Bone marrow (tissue), 2 donors: Measurements from ENCODE around the gene PMPCA.
"Not testable (repeated sequence)": the region's sequence is repeated elsewhere in the genome, so short reads cannot be mapped to it uniquely, and the experiment has no call there.

ENCODE experiments used
- DNase-seq, 2 donors: peaks; one replicate each; lab custom pipeline; 2025; lab: John Stamatoyannopoulos, UW

Gene PMPCA

DNA sequence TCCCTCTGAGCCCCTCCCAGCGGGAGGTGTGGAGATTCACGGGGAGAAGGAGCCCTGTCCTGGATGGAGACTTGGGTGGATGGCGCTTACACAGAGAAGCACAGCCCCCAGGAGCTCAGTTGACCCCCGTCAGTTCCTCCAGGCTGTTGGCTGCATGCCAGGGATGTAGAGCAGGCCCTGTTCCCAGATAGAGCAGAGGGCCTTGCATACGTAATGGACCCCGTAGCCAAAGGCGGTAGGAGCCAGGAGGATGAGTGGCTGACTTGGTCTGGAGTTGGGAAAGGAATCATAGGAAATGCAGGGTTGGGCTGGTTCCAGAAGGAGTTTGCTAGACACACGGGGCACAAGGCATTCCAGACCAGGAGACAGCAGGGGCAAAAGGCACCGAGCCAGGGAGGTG, 2.5 kb downstream of the PMPCA start:
- no peak for DNase-seq

DNA sequence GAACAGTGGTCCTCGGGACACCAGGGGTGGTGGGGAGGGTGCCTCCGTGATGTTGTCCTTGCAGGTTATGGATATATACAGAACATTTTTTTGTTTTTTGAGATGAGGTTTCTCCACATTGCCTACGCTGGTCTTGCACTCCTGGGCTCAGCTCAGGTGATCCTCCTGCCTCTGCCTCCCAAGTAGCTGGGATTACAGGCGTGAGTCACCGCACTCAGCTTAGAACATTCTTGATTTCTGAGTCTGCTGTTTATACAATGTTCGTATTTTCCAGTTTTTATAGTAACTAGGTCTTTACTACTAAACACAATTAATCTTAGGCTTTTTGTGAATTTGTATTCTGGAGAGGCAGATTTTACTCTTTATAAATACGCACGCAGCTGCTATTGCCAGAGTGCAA, 6.0 kb downstream of the PMPCA start:
- DNase-seq = no peak

DNA sequence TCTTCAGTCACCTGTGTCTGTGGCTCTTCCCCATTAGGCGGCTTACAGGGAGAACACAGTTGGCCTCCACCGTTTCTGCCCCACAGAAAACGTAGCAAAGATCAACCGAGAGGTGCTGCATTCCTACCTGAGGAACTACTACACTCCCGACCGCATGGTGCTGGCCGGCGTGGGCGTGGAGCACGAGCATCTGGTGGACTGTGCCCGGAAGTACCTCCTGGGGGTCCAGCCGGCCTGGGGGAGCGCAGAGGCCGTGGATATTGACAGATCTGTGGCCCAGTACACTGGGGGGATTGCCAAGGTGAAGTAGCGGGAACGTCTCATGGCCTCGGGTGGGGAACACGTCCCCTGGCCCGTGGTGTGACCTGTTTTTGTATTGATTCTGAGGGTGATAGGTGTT, 6.5 kb downstream of the PMPCA start:
- no peak for DNase-seq

DNA sequence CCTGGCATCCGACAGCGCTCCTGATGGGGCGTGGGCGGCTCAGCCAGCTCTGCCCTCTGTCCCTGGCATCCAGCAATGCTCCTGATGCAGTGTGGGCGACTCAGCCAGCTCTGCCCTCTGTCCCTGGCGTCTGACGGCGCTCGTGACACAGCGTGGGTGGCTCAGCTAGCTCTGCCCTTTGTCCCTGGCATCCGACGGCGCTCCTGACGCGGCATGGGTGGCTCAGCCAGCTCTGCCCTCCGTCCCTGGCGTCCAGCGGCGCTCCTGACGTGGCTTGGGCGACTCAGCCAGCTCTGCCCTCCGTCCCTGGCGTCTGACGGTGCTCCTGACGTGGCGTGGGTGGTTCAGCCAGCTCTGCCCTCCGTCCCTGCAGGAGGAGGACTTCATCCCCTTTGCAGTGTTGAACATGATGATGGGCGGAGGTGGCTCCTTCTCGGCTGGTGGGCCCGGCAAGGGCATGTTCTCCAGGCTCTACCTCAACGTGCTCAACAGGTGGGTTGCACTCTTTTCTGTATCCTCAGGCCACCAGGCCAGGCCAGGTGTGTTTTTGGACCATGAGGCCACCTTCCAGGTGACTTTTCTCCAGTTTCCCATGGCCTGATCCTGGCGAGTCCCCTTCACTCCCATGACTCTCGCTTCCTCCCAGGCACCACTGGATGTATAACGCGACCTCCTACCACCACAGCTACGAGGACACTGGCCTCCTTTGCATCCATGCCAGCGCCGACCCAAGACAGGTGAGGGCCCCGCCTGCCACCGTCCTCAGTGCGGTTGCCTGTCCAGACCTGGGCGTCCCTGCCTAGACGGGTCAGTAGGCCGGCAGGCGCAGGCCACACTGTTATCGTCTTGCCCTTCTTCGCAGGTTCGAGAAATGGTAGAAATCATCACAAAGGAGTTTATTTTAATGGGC, 8.0 kb downstream of the PMPCA start:
- no peak for DNase-seq

DNA sequence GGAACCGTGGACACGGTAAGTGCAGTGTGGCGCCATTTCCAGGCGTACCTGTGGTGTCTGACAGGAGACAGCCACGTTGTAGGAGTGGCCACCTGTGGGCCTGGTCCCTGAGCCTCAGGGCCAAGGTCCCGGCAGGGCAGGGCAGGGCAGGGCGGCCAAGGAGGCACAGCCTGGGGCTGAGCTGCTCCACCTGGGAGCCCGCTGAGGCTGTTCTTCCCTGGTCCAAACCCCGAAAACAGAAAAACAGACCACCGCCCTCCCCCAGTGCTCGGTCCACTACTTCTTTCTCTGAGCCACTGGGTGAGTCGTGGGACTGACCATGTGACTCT, 8.6 kb downstream of the PMPCA start:
- DNase-seq = no peak

DNA sequence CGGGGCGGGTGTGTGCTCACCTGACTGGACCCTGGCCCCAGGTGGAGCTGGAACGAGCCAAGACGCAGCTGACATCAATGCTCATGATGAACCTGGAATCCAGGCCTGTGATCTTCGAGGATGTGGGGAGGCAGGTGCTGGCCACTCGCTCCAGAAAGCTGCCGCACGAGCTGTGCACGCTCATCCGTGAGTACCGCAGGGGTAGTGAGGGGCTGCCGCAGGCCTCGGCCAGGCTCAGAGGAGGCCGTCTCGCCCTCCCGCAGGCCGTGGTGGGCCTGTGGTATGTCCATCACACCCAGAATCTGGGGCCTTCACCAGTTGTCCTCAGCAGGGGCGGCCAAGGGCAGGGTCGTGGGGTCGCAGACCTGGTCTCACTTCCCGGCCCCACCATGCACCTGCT, 11.3 kb downstream of the PMPCA start:
- no peak for DNase-seq

DNA sequence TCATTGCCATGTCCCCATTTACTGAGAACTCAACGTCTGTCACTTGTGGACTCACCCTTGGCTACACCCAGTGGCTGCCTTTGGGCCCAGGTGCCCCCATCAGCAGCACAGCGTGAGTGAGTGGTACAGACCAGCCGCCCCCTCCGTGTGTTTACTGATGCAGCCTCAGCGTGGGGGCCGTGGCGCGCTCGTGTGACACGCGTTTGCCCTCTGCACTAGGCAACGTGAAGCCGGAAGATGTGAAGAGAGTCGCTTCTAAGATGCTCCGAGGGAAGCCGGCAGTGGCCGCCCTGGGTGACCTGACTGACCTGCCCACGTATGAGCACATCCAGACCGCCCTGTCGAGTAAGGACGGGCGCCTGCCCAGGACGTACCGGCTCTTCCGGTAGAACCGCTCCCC, 12.4 kb downstream of the PMPCA start:
- no peak for DNase-seq

DNA sequence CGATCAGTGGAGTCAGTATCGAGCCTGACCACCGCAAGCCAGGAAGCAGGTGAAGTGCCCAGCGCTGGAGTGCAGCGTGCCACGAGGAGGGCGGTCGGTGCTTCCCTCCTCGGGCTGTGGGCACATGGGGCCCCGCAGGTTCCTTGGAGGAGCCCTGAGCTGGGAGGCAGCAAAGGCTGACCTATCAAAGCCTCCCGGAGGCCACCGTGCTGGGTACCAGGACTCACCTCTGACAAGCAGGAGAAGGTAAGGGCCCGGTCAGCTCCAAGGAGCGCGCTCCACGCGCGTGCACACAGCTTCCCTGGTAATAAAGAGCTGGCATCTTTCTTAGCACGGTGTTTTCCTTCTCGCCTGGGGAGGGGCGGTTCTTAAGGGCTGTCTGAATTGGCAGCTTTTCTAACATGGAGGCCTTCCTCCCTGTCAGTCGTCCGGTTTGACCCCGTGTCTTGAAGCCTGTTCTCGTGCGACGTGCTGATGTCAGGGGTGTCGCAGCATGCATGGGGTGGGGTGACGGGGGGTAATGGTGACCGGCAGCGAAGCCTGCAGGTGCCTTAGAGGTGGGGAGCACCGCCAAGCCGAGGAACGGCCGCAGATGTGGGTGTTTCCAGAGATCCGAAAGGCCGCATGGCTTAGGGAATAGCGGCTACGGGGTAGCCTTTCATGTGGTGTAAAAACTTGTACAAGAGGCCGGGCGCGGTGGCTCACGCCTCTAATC, 13.1 kb downstream of the PMPCA start:
- DNase-seq = no peak

DNA sequence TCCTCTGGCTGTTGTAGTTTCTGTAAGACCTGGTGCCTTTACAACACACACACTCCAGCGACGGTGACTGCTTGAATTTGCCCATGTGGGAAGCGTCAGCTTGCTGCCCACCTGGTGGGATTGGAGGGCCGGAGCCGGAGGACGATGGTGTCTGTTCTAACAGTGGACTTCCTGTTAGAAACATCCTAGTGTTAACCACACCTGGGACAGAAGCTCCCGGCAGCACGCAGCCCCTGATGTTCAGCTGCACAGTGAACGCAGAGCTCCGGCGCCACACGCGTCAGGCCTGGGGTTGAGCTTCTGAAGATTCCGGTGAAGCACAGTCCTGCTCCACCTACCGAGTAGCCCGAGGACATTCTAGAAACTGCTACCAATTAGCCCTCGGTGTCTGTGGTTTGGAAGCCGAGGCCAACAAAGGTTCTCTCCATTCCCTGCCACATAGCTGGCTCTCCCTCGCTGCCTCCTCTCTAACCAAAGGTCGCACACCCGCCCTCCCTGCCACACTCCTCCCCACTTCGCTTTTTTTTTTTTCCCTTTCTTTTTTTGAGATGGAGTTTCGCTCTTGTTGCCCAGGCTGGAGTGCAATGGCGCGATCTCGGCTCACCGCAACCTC, 14.4 kb downstream of the PMPCA start:
- no peak for DNase-seq

DNA sequence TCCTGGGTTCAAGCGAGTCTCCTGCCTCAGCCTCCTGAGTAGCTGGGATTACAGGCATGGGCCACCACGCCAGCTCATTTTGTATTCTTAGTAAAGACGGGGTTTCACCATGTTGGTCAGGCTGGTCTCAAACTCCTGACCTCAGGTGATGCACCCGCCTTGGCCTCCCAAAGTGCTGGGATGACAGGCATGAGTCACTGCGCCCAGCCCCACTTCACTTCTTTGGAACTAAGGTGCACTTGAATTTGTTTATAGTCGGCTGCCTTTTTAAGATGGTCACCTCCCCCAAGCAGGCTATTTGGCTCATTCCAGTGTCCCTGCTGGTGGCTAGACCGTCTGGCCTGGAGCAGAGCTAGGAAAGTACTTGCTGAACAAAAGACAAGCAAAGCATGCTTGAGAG, 14.9 kb downstream of the PMPCA start:
- DNase-seq = not testable (repeated sequence)

DNA sequence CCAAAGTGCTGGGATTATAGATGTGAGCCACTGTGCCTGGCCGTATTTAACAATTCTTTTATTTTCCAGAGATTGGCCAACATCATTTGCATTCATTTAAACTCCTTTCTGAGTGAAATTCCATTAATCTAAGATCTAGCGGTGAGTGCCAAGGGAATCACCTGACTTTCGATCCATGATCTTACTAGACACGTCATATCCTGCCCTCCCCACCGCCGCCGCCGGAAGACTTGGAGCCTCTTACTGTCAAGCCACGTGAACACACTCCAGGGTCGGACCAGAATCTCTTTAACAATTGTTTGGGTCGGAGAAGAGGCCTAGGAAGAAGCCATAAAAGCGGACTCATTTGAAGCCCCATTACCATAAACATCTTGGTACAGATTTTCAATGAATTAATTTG, 16.3 kb downstream of the PMPCA start:
- DNase-seq = no peak

DNA sequence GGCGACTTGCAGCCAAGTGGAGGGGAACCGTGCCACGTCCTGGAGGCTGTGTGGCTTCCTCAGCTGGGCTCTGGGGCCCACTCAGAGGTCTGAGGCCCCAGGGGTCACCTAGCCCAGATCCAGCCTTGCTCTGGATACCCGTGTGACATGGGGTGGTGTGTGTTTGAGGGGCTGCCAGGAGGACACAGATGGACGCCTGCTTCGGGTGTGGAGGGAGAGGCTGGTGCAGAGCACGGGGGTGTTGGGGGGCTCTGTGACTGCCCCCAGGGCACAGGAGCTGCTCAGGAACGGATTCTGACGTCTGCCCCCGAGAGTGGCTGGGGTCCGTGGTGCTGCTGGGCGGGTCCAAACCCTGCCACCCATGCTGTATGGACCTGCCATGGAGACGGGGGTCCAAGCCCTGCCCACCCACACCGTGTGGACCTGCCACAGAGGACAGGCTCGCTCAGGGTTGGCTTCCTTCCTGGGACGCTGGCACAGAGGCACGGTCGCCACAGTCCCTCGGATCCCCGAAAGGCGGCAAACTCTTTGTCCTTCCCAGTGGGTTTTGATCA, 18.7 kb downstream of the PMPCA start:
- no peak for DNase-seq

DNA sequence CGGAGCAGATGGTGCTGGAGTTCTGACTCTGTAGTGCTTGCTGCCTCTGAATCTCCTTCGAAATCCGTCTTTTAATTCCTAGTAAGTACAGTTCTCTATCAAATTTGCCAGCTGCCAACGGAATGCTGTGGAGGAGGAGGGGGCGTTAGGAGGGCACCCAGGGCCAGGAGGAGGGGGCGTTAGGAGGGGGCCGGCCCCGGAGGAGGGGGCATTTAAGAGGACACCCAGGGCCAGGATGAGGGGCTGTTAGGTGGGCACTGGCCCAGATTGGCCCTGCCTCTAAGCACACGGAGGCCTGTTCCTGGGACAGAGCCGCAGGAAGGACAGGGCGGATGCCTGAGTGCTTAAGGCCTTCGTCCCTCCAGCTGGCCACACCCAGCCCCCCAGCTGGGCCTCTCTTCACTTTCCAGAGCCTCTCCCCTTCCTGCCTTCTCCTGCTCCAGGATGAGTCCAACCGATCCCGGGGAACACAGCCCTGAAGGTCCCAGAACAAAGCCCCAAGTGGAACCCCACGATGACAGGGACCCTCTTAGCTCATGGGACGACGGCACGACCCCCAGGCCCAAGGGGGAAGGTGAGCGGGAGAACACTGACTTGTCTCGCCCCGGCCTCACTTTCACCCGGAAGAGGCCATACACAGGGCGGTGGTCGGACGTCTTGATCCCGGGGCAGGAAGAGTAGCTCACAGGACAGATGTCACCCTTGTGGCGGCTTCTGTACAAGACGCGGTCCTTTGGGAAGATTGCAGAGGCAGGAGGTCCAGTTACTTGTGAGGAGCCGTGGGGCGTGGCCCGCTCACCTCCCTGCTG, 19.4 kb downstream of the PMPCA start:
- DNase-seq = no peak

DNA sequence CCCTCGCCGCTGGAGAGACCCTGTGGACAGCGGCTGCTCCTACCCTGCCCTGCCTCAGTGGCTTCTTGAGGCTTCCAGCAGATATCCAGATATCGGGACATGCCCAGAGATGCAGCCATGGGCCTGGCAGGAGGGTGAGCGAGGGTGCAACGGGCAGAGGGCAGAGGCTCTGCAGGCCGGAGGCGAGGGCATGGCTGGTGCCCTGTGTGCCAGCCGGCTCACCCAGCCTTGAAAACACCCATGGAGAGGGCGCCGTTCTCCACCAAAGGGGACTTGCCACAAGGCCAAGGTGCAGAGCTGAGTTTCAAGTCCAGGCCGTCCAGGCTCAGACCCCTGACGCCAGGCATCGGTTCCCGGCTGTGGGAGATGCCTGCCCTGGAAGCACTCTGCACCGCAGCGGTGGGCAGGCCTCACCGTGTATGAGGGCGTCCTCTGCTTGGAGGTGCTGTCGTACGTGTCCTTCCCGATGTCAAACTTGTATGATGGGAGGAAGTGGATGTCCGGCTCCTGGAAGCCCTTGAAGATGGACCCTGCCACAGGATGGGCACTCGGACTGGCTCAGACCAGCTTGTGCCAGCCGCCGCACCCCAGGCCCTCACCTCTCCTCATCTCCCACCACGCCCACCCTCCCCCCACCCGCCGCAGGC, 20.3 kb downstream of the PMPCA start:
- no peak for DNase-seq

DNA sequence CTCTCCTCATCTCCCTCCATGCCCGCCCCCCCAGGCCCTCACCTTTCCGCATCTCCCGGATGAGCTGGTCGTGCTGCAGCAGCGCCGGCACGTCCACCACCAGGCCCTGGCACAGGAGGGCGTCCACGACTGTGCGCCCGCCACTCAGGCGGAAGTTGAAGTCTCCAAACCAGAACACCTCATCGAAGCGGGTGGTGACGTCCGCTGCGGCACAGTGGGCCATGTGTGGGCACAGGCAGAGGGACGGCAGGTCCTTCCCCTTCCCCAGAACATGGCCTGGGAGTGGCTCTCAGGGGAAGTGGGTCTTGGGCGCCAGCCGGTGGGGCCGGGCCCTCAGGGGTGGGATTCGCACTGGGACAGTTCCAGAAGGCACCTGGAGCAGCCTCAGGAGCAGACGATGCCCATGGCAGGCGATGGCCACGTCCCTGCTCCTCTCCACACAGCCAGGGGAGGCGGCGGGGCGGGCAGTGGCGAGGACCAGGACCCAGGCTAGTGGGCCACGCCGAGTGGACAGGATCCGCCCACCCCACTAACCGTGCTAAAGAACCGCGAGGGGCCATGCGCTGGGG, 21.4 kb downstream of the PMPCA start:
- DNase-seq = no peak

DNA sequence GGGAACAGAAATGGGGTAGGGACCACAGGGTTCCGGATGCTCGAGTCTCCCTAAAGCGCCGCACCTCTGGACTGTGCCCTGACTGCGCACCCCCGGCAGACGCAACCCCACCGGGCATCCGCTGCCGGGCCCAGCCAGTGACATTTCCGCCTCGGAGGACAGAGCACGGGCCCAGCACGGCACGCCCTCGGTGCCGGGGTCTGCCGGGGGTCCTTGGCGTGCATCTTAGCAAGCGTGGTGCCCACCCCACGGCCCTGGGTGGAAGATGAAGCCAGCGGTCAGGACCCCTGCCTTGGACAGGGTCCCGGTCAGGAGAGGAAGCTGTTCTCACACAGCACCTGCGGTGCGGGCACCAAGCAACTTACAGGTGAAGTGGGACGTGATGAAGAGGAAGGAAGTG, 22.1 kb downstream of the PMPCA start:
- no peak for DNase-seq

DNA sequence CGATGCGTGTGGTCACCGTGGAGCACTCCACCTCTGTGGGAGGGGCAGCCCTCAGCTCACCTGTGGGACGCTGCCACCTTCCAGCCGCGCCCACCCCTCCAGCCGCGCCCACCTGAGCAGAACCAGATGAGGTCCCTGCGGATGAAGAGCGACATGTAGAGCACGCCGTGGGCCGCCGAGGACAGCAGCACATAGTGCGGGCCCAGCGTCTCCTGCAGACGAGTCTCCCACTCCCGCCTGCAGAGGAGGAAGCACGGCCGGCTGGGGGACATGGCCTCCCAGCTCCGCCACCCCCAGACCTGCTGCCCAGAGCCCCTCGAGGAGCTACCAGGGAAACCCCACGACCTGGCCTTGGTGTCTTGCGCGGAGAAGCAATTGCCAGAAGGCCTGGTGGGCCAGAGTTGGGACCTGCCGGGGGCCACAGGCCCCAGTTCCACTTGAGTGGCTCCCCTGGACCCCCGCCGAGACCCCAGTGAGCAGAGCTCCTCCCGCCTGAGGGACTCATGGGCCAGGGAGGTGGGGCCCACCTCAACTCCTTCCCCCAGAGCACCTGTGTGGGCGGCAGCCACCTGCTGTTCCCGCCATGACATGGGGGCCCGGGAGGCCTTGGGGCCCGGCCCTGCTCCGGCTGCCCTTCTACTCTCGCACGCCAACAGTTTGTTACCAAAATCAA, 22.7 kb downstream of the PMPCA start:
- DNase-seq = no peak

DNA sequence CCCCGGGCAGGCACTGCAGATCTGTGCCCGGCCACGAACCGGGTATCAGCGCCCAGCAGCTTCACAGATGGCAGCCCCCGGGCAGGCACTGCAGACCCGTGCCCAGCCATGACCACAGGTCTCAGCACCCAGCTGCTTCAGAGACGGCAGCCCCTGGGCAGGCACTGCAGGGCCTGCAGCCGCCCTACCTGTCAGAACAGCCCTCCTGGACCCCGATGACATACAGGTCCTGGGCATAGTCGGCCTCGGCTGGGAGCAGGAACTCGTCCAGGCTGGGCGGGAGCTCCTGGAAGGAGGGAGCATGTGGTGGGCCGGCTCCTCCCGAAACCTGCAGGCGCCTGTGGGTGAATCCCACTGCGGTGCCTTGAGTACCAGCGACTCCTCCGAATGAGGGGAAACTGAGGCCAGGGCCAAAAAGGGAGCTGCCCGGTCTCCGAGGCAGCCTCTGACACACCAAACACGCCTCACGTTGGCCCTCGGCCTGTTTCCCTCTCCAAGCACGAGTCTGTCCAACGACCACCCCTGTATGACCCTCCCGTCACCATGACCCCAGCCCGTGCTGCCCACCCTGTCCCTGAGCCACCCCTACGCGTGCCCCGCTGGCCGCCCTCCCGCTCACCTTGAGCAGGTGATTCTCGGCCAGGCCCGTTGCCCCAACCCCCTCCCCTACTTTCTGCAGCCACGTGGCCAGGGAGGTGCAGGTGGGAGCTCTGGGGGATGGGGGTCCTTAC, 23.6 kb downstream of the PMPCA start:
- no peak for DNase-seq

DNA sequence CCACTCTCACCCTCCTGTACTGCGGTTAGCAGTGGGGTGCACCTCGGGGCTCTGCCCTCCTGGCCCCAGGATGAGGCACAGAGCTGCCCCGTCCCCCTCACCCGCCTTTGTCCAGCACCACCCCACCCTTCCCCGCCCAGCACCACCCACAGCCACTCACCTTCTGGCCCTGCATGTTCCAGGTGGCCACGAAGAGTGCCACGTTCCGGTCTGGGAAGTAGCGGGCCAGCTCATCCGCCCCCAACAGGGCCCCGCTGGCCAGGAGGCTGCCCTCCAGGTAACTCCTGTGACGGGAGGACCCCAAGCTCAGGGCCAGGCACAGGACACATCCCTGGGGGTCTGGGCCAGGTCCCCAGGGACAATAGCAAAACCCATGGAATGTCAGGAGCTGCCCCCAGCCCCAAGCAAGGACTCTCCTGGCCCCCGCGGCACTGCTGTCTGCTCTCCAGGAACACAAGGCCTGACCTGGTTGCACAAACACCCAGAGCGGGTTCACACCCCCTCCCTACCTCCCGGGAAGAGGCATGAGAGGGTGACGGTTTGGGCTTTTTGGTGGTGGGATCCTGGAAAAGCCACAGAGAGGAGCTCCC, 24.2 kb downstream of the PMPCA start:
- DNase-seq = no peak
